Measurements from ENCODE around the gene MPG.

MPG gene

DNA sequence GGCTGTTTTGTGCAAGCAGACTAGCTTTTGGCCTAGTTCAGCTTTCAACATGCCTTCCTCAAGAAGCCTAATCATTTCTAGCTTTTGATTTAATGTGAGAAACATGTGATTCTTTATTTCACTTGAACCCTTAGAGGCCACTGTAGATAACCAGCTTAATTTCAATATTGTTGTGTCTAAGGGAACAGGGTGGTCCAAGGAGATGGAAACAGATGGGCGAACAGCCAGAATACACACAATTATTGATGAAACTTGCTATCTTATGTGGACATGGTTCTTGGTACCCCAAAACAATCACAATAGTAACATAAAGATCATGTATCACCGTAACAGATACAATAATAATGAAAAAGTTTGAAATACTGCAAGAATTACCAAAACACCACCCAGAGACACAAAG lies 55.7 kb downstream of the MPG start:
- no peak overlapping the region for H3K9ac ChIP-seq (ENCODE audit: low read length)
- H3K27me3 ChIP-seq (ENCODE audit: control insufficient read depth, insufficient read depth, low read length) = no peaks in the 10 kb centered on the region
- H3K9me3 ChIP-seq (ENCODE audit: control insufficient read depth, low read length) = no peaks in the 10 kb centered on the region
- no peaks in the 10 kb centered on the region for H3K36me3 ChIP-seq (ENCODE audit: control insufficient read depth, insufficient read depth, low read length)
- no peak overlapping the region for H3K4me3 ChIP-seq (ENCODE audit: low read length)
- peaks cover 7% of the 10 kb centered on the region for H3K4me1 ChIP-seq (ENCODE audit: control insufficient read depth, insufficient read depth, low read length)
